ENCODE data around the gene ZNF860.

GRCh38 chr3:31952205-31952604, 29.3 kb upstream of the ZNF860 start:
- TF ChIP-seq CTCF (conservative IDR thresholded peaks at IDR 0.05 in 1 of 2, IDR thresholded peaks at IDR 0.05 in 1 of 2; ENCODE audit: extremely low read depth in 1 of 2, insufficient read depth in 1 of 2, low read depth in 1 of 2, low read length in 2 of 2) (no peak), EZH2 (IDR thresholded peaks at IDR 0.05; ENCODE audit: borderline replicate concordance, low read length) (no peak)
